ENCODE results near the gene SLC30A9.

Gene SLC30A9

DNA sequence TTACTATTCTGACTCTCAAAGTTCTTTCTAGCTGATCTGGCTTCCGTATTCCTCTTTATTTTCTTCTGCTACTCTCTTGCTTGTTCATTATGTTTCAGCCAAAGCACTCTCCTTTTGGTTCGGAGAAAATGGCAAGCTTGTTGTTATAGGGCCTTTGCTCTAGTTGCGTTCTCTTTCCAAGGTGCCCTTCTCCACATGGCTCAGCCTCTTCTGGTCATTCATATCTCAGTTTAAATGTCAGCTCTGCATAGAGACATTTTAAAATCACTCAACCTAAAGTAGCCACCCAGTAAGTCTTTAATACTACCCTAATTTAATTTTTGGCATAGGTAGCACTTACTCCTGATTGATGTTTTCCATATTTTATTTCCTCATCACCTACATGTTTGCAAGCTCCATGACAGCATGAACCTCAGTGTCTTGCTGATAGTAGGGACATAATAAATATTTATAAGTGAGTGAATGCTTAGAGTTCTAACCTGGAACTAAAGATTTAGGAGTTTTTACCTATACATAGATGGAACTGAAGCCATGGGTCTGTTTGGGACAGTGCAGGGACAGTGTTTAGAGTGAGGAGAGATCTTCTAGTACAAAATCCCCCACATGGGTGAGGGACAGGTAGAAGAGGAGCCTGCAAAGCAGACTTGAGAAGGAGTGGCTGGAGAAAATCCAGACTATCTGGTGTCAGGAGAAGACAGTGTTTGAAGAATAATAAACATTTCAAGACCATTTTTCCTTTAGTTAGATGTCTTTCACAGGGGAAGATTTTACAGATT lies 17.9 kb downstream of the SLC30A9 start:
- DNase-seq, result no peak

GRCh38 chr4:42015438-42015837 lies 25.1 kb downstream of the SLC30A9 start:
- no peak for DNase-seq

GRCh38 chr4:42018451-42018850 lies 28.1 kb downstream of the SLC30A9 start:
- no peak for DNase-seq

DNA sequence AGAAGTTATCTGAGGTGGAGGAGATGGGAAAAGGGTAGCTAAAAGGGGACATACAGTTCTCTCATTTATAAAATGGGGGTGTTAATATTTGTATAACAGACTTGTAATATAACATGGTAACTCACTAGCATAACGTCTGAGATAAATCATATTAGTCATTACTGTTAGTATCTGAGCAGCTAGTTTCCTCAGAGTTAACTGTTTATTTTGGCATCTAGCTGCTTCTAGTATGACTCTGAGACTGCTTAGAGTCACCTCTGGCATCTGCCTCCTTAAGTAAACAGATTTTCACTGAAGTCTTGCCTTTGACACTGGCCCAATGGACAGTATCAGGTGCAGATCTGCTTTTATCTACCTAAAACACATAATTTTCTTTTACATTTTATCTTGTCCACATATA lies 58.1 kb downstream of the SLC30A9 start:
- DNase-seq, result no peak

DNA sequence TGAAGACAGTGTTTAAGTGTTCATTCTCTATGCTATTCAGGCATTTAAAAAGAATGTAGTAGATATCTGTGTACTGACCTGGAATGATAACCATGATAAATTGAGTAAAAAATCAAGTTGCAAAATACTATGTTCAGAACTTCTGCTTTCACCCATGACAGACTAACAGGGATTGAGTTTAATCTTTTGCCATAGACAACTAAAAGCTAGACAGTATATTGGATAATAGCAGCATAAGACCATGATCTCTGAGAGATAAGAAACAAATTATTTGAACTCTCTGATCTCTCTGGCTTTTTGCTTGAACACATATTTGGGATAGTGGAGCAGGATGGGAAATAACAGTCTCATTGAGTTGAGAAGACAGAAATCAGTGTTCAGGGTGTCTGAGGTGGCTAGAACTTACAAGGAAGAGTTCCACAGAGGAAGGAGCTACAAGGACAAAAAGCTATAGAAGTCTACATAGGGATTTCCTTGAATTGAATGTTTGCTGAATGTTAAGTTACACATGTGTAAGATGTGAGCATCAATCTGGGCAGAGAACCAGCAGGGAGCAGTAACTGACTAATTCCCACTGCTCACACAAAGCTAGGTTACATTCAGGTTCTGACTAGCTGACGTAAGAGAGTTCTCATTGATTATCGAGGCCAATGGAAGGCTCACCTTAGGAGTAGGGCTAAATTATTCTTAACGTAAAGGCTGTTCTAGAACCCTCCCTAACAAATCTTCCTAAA lies 60.4 kb downstream of the SLC30A9 start:
- no peak for DNase-seq

GRCh38 chr4:42066402-42066801 lies 76.1 kb downstream of the SLC30A9 start:
- no peak for DNase-seq

- no peak for DNase-seq
Measured at GRCh38 chr4:42067264-42067663, 76.9 kb downstream of the SLC30A9 start.

DNA sequence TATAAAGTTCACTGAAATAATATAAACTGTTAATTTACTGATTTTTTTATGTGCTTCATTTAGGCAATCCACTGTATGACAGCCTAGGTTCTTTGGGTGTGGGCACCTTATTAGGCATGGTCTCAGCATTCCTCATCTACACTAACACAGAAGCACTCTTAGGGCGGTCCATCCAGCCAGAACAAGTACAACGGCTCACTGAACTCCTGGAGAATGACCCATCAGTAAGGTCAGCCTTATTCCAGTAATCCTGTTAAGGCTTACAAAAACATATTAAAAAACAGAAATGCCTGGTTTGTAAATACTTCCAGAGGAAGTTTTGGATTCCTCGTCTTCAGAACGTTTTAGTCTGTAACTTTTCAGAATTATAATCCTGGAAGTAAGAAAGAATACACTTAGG lies 80.1 kb downstream of the SLC30A9 start:
- DNase-seq, result no peak

DNA sequence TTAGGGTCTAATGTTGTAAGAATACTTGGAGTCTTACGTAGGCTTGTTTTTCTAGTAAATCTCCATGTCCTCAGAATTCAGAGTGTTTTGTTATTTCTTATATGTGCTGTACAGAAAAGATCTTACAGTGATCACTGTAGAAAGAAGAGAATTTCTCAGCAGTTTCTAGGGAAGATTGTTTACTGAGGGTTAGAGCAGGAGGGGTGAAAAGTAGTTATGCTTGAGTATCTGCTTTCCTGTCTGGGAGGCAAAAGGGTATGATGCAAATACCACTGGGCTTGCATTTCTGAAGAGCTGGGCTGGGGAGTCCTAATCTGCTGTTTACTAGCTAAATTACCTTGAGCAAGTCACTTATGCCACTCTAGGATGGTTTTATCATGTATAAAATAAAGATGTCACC lies 84.0 kb downstream of the SLC30A9 start:
- no peak for DNase-seq

DNA sequence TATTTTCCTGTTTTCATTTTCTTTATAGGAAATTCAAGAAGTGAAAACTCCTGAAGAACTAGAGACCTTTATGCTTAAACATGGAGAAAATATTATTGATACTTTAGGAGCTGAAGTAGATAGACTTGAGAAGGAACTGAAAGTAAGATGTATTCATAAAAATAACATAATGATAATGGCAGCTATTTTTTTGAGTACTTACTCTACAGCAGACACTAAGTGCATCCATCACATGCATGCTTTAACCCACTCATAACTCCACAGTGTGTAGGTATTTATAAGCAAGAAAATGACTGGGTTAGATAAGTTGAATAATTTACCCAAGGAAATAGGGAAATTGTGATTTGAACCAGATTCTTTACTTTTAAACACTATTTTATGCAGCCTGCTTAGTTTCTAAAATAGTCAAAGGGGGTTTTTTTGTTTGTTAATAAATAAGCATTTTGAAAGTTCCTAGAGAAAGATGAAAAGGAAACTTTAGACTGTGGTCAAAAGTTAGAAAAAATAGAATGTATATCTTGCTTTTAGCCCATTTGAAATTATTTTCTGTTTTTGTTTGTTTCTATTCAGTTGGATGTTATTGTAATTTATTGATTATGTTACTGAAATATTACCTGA lies 88.0 kb downstream of the SLC30A9 start:
- no peak for DNase-seq

GRCh38 chr4:42080306-42080705 lies 90.0 kb downstream of the SLC30A9 start:
- DNase-seq, result no peak

GRCh38 chr4:42083816-42084215 lies 93.5 kb downstream of the SLC30A9 start:
- no peak for DNase-seq

- no peak for DNase-seq
Measured at GRCh38 chr4:42088386-42088785, 98.1 kb downstream of the SLC30A9 start.

GRCh38 chr4:42101446-42101975 lies 111.2 kb downstream of the SLC30A9 start:
- no peak for DNase-seq

DNA sequence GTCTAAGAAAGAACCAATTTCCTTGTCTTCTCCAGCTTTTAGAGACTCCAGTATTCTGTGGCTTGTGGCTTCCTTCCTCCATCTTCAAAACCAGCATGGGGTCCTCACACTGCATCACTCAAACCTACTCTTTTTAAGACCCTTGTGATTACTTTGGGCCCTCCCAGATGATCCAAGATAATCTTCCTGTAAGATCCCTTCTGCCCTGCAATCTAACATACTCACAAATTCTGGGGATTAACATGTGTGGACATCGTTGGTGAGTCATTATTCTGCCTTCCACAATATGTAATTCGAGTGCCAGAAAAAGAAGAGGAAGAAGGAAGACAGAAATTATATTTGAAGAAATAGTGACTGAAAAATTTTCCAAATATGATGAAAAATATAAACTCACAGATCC lies 114.2 kb downstream of the SLC30A9 start:
- DNase-seq, result no peak

DNA sequence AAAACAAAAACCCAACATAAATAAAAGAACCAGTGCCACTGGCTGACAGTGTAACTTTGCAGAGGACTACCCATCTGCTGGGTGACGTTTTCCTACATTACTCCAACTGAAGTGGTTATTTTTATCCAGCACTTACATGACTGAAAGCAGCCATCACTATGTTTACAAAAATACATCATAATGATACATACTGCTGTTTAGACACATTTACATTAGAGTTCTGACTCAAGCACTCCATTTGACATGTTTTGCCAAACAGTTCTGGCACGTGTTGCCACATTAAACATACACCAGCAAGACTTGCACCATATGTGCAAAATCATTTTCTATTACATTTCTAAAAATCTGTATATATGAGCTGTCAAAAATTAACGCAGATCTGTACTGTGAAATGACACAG lies 122.5 kb downstream of the SLC30A9 start:
- no peak for DNase-seq

GRCh38 chr4:42119886-42120285 lies 129.6 kb downstream of the SLC30A9 start:
- DNase-seq, result no peak

DNA sequence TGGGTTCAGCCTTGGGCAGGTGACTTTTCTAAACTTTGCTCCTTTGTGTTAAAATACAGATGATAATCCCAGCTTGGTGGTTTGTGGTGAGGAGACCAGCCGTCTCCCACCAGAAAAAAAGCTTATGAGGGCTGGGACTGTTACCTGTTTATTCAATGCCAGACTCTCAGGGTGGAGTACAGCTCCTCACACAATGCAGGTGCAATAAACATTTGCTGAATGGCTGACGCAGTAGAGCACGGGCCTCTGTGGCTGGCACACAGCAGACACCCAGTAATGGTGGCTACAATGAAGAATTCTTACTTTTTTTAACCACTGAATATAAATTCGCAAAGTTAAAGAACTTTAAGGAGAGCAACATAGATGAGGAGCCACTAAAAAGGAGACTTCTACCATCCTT lies 131.9 kb downstream of the SLC30A9 start:
- no peak for DNase-seq

GRCh38 chr4:42123071-42123644 lies 132.8 kb downstream of the SLC30A9 start:
- no peak for DNase-seq

- no peak for DNase-seq
Measured at GRCh38 chr4:42132099-42132498, 141.8 kb downstream of the SLC30A9 start.

DNA sequence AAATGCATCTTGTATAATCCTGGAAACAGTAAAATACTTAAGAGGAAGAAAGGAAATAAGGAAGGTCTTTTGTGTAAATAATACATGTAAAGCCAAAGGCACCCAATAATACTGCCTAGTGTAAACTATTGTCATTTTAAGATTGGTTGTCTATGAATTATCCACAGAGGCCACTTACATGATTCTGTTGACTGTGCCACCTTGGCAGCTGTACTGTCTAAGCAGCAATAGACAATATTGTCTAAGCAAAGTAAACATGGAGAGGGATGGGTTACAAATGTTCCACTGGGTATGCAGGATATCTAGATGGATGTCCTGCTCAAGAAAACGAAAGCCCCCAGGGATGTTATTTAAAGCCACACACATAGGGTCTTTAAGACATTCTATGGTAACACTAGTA lies 142.7 kb downstream of the SLC30A9 start:
- DNase-seq, result no peak

DNA sequence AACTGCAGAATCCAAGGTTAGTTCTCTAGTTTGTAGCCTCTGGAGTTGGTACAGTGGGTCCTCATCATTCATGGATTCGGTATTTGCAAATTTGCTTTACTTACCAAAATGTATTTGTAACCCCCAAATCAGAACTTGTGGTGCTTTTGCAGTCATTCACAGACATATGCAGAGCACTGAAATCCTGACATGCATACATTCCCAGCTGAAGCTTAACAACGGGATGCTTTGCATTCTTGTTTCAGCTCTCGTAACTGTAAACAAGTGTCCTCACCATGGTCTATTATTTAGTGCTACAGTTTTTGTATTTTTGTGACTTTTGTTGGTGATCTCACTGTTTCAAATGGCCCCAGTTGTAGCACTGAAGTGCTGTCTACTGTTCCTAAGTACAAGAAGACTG lies 146.0 kb downstream of the SLC30A9 start:
- DNase-seq, result no peak
